GM21515 (cell line): ENCODE measurements around the gene SLC3A2.
"Not testable (repeated sequence)": the region's sequence is repeated elsewhere in the genome, so short reads cannot be mapped to it uniquely, and the experiment has no call there.

Source experiments
- ATAC-seq: cut with Tn5 transposase; IDR thresholded peaks from one replicate; pipeline ENCODE4 v1.9.1; 2021; ENCODE audit not compliant: unreplicated experiment

SLC3A2 gene

DNA sequence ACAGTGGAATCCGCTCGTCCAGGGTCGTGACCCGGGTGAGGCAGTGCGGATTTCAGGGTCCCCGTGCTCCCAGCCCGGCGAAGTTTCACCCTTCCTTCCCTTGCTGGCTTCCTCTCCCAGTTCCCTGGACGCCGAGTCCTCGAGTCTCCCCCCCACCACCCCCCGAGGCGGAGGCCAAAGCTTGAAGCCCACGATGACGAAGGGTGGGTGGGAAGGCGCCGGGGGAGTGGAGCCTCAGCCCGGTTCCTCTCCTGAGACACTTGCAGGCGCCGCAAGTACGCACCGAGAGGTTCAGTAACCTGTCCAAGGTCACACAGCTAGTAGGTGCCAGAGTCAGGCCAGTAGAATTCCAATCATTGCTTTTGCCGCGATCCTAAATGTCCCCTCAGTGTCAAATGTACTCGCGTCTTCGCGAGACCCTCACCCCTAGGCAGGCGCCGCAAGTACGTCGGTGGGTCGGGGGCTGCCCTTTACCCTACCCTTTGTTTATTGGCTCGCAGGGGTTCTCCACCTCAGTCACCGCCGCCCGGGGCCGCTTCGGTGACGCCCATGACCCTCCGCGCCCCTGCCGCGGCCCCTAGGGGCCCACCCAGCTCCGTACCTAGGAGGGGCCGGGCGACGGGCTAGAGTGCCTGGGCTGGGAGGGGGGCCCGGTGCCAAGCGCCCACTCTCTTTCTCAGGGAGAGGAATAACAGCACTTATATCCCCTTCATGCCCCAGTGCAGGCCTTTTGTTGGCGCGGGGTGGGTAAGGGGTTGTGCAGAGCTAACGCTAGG, 46.2 kb downstream of the SLC3A2 start:
- no peak for ATAC-seq

DNA sequence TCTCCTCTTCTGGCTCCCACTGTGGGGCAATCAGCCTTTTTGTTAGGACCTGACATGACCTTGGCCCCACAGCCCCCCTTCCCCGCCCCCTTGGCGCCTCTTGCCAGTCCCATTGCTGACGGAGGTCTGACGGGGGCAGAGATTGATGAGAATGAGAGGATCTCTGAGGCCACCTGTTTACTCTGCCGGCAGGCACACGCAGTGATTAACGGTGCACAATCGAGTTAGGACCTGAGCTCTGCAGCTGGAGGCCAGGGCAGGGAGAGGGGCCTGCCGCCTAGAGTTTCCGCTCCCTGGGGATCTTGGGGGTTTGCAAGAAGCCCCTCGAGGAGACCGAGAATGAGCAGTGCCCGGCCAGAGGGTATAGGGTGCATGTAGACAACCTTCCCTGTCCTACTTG, 47.3 kb downstream of the SLC3A2 start:
- ATAC-seq = no peak

DNA sequence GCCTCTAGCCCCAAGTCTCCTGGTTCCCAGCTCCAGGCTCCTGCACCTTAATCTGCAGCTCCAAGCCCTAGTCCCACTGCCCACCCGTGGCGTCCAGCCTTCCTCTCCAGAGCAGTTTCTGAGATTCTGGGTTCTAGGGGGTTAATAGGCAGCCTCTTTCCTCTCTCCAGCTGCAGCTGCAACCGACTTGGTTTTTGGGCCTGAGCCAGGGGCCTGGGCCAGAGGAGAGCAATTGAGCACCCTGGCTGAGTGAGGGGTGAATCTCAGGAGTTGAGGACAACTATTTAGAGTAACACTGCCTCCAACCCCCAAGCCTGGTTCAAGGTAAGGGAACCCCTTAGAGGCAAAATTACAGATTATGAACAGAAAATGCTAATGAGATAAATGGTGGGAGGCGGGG, 49.5 kb downstream of the SLC3A2 start:
- no peak for ATAC-seq

DNA sequence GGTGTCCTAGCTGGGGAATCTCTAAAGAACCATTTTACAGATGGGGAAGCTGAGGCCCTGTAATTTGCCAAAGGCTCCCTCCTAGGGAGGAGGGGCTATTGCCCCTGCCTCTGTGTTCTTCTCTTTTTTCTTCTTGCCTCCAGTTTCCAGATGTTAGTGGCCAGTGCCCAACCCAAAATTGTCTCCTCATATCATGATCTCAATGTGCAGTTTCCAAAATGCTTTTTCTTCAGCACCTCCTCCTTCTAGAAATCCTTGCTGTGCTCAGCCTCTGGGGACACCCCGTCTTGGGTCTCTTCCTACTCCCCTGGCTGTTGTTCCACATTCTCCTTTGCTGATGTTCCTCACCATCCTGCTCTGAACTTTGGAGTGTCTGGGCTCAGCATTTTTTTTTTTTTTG, 50.0 kb downstream of the SLC3A2 start:
- ATAC-seq = no peak

DNA sequence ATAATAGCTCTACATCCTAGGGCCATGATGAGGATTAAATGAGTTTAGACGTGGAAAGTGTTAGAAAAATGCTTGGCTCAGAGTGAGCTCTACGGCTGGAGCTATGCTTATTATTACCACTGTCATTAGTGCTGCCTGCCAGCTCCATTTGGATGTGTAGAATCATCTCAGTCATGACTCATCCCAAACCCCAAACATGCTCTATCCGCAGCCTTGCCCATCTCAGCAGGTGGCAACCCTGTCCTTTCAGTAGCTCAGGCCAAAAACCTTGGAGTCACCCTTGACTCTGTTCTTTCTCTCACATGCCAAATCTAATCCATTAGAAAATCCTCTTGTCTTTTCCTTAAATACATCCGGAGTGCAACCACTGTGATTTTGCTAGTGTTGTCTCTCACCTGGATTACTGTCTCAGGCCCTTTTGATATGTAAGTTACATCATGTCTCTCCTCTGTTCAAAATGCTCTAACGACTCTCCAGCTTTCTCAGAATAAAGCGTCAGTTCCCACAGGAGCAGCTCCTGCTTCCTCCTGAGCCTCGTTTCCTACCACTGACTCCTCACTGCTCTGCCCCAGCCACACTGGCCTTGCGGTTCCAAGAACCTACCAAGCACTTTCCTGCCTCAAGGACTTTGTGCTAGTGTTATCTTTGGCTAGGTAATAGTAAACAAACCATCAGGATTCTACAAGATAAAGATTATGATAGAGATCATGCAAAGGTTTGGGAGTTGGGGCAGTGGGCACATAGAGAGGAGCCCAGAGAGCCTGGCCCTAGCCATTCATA, 51.0 kb downstream of the SLC3A2 start:
- no peak for ATAC-seq

DNA sequence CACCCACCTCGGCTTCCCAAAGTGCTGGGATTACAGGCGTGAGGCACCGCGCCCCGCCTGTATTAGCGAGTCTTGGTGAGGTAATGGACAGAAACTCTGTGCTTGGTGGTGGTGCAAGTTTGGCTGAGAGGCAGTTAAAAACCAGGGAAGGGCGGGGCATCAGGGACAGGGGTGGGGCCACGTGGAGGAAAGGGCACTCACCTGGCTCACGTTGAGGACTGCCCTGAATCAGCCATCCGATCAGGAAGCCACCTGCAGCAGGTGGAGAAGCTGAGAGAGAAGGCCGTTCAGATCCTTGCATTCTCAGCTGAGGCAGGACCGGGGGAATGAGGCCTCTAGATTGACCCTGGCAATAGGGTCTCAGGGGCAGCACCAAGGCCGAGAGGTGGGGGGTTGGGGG, 52.6 kb downstream of the SLC3A2 start:
- ATAC-seq = no peak

DNA sequence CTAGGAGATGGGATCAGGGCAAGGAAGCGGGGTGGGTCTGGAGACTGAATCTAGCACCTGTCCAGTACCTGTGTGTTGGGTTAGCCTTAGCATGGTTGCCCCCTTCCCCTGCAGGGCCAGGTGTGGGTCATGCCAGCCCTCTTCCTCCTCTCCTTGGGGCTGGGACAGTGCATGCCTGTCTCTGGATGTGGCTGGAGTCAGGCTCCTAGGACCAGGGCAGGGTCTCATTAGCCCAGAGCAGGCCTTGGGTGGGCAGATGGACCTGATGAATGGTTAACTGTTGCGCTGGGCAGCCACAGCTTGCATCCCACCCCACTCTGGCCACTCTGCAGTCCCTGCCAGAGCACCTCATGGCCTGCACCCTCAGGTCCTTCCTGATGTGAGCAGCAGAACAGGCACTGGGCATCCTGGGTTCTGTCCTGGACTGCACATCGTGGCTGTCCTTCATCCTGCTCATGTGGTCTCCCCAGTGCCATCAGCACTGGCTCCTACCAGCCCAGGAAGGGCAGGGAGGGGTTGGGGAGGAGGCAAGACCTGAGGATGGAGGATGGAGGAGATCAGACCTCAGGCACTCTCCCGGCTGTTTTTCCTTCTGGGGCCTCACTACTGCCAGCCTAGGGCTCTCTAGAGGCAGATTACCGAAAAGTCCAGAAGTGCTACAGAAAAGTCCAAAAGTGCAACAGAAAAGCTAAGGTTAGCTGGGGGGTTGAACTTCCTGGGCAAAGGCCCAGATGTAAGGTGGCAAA, 53.2 kb downstream of the SLC3A2 start:
- ATAC-seq = no peak

DNA sequence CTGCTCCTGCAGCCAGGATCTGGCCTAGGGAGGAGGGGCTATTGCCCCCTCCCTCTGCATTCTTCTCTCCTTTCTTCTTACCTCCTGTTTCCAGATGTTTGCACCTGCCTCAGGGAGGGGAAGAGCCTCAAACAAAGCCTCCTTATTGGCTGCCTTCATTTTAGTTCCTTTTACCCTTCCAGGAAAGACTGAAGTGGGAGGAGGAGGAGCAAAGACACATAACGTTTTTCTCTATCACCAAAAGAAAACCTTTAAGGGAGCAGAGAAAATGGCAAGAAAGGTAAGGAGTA, 53.7 kb downstream of the SLC3A2 start:
- ATAC-seq = no peak

DNA sequence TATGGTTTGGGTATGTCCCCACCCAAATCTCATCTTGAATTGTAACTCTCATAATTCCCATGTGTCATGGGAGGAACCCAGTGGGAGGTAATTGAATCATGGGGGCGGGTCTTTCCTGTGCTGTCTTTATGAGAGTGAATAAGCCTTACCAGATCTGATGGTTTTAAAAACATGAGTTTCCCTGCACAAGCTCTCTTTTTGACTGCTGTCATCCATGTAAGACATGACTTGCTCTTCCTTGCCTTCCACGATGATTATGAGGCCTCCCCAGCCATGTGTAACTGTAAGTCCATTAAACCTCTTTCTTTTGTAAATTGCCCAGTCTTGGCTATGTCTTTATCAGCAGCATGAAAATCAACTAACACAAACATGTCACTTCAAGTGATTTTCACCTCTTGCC, 56.8 kb downstream of the SLC3A2 start:
- not testable (repeated sequence) for ATAC-seq
